K562 (cell line): Measurements from ENCODE around the gene TMEM95. TPM values are rescaled to one million over a fixed set of nuclear protein-coding genes. Genes with fewer than 3 reads are reported as not detected.

Experiments used
- ATAC-seq: fragments of 200-7000 bp; cut with Tn5 transposase; 3 replicates; pipeline ENCODE4 v1.9.1; 2020; ENCODE audit warnings: moderate library complexity
- BruUV-seq: library from RNA; stranded (reverse); fragments of 400-500 nt; replicated peaks from 2 replicates; lab custom pipeline; 2021; lab: Mats Ljungman, UMichigan
- CTCF ChIA-PET: fragments of 300-600 bp; formaldehyde crosslinking; extraction: SDS; loops from one replicate; lab custom pipeline; 2021; ENCODE audit warnings: low intra/inter-chr PET ratio; lab: Yijun Ruan, JAX
- POLR2A ChIA-PET: fragments of 300-600, 350-650 bp; sonication (Branson Sonifier 250); formaldehyde crosslinking; extraction: SDS; loops from one replicate; lab custom pipeline; 2021; ENCODE audit warnings: antibody characterized with exemption, inconsistent platforms; lab: Yijun Ruan, JAX
- DNase-seq, 4 experiments: peaks; one replicate each; pipeline versions ENCODE4 v3.0.0 to v3.0.0-alpha.2; 2011 to 2018; ENCODE audit warnings: low spot score in 3 of 4, mixed read lengths in 3 of 4; ENCODE audit errors: extremely low read depth in 1 of 4
- FAIRE-seq: peaks from 2 replicates; lab custom pipeline; 2011; peaks lifted over from hg19 to GRCh38; lab: Jason Lieb, UNC
- H2AFZ ChIP-seq: 2 replicates; pipeline ENCODE4 v1.6.0; 2011; ENCODE audit warnings: low read depth, low read length, control low read depth, inconsistent platforms
- H3K27ac ChIP-seq: fragments of 200-600 bp; 3 replicates; pipeline ENCODE4 v1.8.0; 2011; ENCODE audit warnings: low read depth, mild to moderate bottlenecking, control low read depth, inconsistent platforms, low read length, moderate library complexity, mixed read lengths; ENCODE audit errors: extremely low read depth
- H3K27me3 ChIP-seq, 2 experiments: fragments of 300-600 bp in 1 of 2; 2 replicates in 1 of 2; 3 replicates in 1 of 2; pipeline versions ENCODE4 v1.6.0 to v1.8.0; 2011; ENCODE audit warnings: inconsistent platforms in 2 of 2, low read length in 2 of 2, mild to moderate bottlenecking in 1 of 2, mixed read lengths in 1 of 2, moderate library complexity in 1 of 2; ENCODE audit not compliant: control insufficient read depth in 2 of 2, insufficient read depth in 2 of 2
- H3K36me3 ChIP-seq: fragments of 300-600 bp; 3 replicates; pipeline ENCODE4 v1.8.0; 2011; ENCODE audit warnings: mild to moderate bottlenecking, low read length, inconsistent platforms; ENCODE audit not compliant: control insufficient read depth, insufficient read depth
- H3K4me1 ChIP-seq, 2 experiments: fragments of 200-600 bp in 1 of 2; replicated peaks in 1 of 2; 2 replicates in 1 of 2; 3 replicates in 1 of 2; pipeline versions ENCODE4 v1.5.1 to v1.8.0; 2011; ENCODE audit warnings: inconsistent platforms in 2 of 2, low read length in 2 of 2, mild to moderate bottlenecking in 1 of 2, mixed read lengths in 1 of 2, moderate library complexity in 1 of 2; ENCODE audit not compliant: control insufficient read depth in 2 of 2, insufficient read depth in 2 of 2
- H3K4me2 ChIP-seq: 2 replicates; pipeline ENCODE4 v1.6.1; 2011; ENCODE audit warnings: low read length, control low read depth, inconsistent platforms, mixed read lengths; ENCODE audit not compliant: insufficient read depth
- H3K4me3 ChIP-seq: fragments of 200-600 bp; sonication (generic), shearing (Covaris generic); 2 replicates; pipeline ENCODE4 v1.5.1; 2016; ENCODE audit warnings: control low read depth, inconsistent platforms
- H3K79me2 ChIP-seq: fragments of 200-600 bp; 3 replicates; pipeline ENCODE4 v1.8.0; 2011; ENCODE audit warnings: low read length, inconsistent platforms; ENCODE audit not compliant: control insufficient read depth, insufficient read depth
- H3K9ac ChIP-seq, 2 experiments: 2 replicates each; pipeline versions ENCODE4 v1.6.0 to v1.6.1; 2011; ENCODE audit warnings: low read depth in 2 of 2, low read length in 2 of 2, control low read depth in 1 of 2, inconsistent platforms in 1 of 2, mild to moderate bottlenecking in 1 of 2, mixed read lengths in 1 of 2; ENCODE audit not compliant: insufficient read depth in 1 of 2
- H3K9me1 ChIP-seq: one replicate; pipeline ENCODE4 v1.6.0; 2011; ENCODE audit warnings: inconsistent platforms, mild to moderate bottlenecking, low read length, moderate library complexity; ENCODE audit not compliant: control insufficient read depth, insufficient read depth
- H3K9me3 ChIP-seq: replicated peaks from 2 replicates; pipeline ENCODE4 v1.5.1; 2011; ENCODE audit warnings: low read depth, low read length, inconsistent platforms; ENCODE audit not compliant: control insufficient read depth, insufficient read depth
- H4K20me1 ChIP-seq: replicated peaks from 2 replicates; pipeline ENCODE4 v1.6.1; 2011; ENCODE audit warnings: low read length, inconsistent platforms, mixed read lengths; ENCODE audit not compliant: control insufficient read depth, insufficient read depth
- ERF ChIP-seq: fragments of 450-650 bp; formaldehyde crosslinking; IDR thresholded peaks from 2 replicates; pipeline ENCODE4 v1.4.0; 2020; ENCODE audit warnings: mild to moderate bottlenecking, mixed read lengths
- MTA2 ChIP-seq: fragments of 450-650 bp; IDR thresholded peaks from 2 replicates; pipeline ENCODE4 v1.6.1; 2016; ENCODE audit warnings: low read depth
- MYBL2 ChIP-seq, 2 experiments: fragments of 450-650 bp in 1 of 2; sonication (generic) in 1 of 2; formaldehyde crosslinking in 1 of 2; IDR thresholded peaks; 2 replicates each; pipeline versions ENCODE4 v1.6.1 to v1.8.1; 2017 to 2022; ENCODE audit warnings: borderline replicate concordance in 1 of 2, inconsistent platforms in 1 of 2, low read depth in 1 of 2, mild to moderate bottlenecking in 1 of 2, missing genetic modification reagents in 1 of 2, moderate library complexity in 1 of 2
- NR2F6 ChIP-seq: fragments of 450-650 bp; formaldehyde crosslinking; IDR thresholded peaks from 2 replicates; pipeline ENCODE4 v1.4.0; 2020; ENCODE audit warnings: mild to moderate bottlenecking
- ZNF282 ChIP-seq: sonication (generic); formaldehyde crosslinking; IDR thresholded peaks from 2 replicates; pipeline ENCODE4 v1.8.1; 2023; ENCODE audit warnings: missing genetic modification reagents
- ZNF507 ChIP-seq: conservative IDR thresholded peaks from 2 replicates; pipeline ENCODE4 v1.6.1; 2017; ENCODE audit warnings: missing genetic modification characterization, missing compliant biosample characterization
- WGBS: fragments of 100-300 bp; shearing (Covaris generic); methylation state at CpG from one replicate; pipeline ENCODE4 v1.1.6; 2016; ENCODE audit warnings: low coverage, mixed read lengths; ENCODE audit not compliant: insufficient coverage; ENCODE audit errors: missing lambda C conversion rate; 5-methylcytosine and 5-hydroxymethylcytosine counted together
- in situ Hi-C: fragments of 300-500 bp; cut with MboI; formaldehyde crosslinking; loops from 4 replicates; pipeline ENCODE4 v1.15.0; 2018; ENCODE audit warnings: inconsistent platforms, mixed read lengths
- intact Hi-C: fragments of 100-400 bp; cut with micrococcal nuclease; formaldehyde crosslinking; loops from 2 replicates; pipeline ENCODE4 v1.14.2; 2022
- polyA plus RNA-seq, 8 experiments: library from polyadenylated mRNA; depleted of rRNA in 4 of 8; stranded (reverse) in 5 of 8; unstranded in 3 of 8; fragments of >200 nt; fragmentation: Nextera tagmentation in 2 of 8; fragmentation: Illumina TruSeq in 1 of 8; extraction: Ambion mirVana in 2 of 8; extraction: Trizol in 1 of 8; gene quantifications; 2 replicates each; pipeline versions ENCODE4 v1.2.1 to v1.2.3, GENCODE V29; 2011 to 2014; ENCODE audit warnings: inconsistent platforms in 1 of 8, missing spikeins in 1 of 8
- total RNA-seq, 7 experiments: library from RNA; depleted of rRNA in 6 of 7; stranded (reverse); fragments of >200 nt in 6 of 7; fragmentation: Illumina TruSeq in 2 of 7; extraction: Trizol in 2 of 7; gene quantifications; 2 replicates each; pipeline versions ENCODE4 v1.2.1 to v1.2.3, GENCODE V29; 2011 to 2021; ENCODE audit warnings: low replicate concordance in 1 of 7
- TF ChIP-seq, protein P1 (sequence below), 2 experiments: fragments of 450-650 bp; IDR thresholded peaks; 2 replicates each; pipeline ENCODE4 v1.6.1; 2016; ENCODE audit warnings: mild to moderate bottlenecking in 2 of 2, borderline replicate concordance in 1 of 2, low read depth in 1 of 2, moderate library complexity in 1 of 2

The TMEM95 gene
- total and polyA plus RNA-seq, 9 of the 15 experiments (the other 6 are each of a cell fraction or from before 2014, with no cell fraction given), result not detected

DNA sequence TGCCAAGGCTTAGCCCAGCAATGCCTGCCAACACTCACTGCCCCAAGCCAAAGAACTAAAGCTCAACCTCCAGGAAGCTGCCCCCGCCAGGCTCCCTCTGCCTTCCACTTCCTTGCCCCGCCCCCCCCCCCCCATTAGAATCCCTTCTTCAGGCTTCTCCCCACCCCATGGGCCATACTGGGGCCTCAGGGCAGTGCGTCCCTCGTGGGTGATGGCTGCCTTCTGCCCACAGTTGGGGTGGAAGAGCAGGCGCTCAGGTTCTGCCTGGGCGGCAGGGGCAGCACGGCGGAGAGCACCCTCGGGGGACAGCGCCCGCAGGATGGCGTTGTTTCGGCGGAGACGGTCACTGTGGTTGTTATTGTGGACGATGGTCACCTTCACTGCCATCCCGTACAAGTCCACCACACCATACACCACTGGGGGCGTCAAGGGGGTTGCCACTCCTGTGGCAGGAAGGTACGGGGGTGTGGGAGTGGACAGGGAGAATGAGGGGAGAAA lies 29.9 kb upstream of the TMEM95 start:
- no peak overlapping the region for H3K9ac ChIP-seq
- no peaks in the 10 kb centered on the region for H3K27me3 ChIP-seq
- WGBS, result 94% methylated on average over 8 of the region's 19 CpGs
- no peak for DNase-seq
- no peak overlapping the region for H3K4me2 ChIP-seq
- intact Hi-C loops, result no loop called here
- no peaks in the 10 kb centered on the region for H4K20me1 ChIP-seq
- FAIRE-seq, result no peak
- ChIA-PET CTCF (interaction anchor here (2.4 kb wide), 1 partner anchor 20 kb away, joined by 13 read pairs; no protein-coding TSS in a partner anchor), POLR2A (interaction anchor here (1.5 kb wide), 1 partner anchor 12 kb away, joined by 3 read pairs; no protein-coding TSS in a partner anchor)
- H3K9me3 ChIP-seq, result no peaks in the 10 kb centered on the region
- ATAC-seq, result no peak
- in situ Hi-C loops, result no loop called here
- peaks cover 0 to 26% of the 10 kb centered on the region in 2 experiments; a peak in 3 of 5 replicates for H3K4me1 ChIP-seq
- H2AFZ ChIP-seq, result no peak overlapping the region
- H3K79me2 ChIP-seq, result peaks cover 16% of the 10 kb centered on the region
- H3K9me1 ChIP-seq, result no peaks in the 10 kb centered on the region
- no peak overlapping the region for H3K4me3 ChIP-seq
- no peak overlapping the region for H3K27ac ChIP-seq
- no peak for TF ChIP-seq NR2F6
- TF ChIP-seq ZNF282, result no peak
- TF ChIP-seq, protein P1, sequence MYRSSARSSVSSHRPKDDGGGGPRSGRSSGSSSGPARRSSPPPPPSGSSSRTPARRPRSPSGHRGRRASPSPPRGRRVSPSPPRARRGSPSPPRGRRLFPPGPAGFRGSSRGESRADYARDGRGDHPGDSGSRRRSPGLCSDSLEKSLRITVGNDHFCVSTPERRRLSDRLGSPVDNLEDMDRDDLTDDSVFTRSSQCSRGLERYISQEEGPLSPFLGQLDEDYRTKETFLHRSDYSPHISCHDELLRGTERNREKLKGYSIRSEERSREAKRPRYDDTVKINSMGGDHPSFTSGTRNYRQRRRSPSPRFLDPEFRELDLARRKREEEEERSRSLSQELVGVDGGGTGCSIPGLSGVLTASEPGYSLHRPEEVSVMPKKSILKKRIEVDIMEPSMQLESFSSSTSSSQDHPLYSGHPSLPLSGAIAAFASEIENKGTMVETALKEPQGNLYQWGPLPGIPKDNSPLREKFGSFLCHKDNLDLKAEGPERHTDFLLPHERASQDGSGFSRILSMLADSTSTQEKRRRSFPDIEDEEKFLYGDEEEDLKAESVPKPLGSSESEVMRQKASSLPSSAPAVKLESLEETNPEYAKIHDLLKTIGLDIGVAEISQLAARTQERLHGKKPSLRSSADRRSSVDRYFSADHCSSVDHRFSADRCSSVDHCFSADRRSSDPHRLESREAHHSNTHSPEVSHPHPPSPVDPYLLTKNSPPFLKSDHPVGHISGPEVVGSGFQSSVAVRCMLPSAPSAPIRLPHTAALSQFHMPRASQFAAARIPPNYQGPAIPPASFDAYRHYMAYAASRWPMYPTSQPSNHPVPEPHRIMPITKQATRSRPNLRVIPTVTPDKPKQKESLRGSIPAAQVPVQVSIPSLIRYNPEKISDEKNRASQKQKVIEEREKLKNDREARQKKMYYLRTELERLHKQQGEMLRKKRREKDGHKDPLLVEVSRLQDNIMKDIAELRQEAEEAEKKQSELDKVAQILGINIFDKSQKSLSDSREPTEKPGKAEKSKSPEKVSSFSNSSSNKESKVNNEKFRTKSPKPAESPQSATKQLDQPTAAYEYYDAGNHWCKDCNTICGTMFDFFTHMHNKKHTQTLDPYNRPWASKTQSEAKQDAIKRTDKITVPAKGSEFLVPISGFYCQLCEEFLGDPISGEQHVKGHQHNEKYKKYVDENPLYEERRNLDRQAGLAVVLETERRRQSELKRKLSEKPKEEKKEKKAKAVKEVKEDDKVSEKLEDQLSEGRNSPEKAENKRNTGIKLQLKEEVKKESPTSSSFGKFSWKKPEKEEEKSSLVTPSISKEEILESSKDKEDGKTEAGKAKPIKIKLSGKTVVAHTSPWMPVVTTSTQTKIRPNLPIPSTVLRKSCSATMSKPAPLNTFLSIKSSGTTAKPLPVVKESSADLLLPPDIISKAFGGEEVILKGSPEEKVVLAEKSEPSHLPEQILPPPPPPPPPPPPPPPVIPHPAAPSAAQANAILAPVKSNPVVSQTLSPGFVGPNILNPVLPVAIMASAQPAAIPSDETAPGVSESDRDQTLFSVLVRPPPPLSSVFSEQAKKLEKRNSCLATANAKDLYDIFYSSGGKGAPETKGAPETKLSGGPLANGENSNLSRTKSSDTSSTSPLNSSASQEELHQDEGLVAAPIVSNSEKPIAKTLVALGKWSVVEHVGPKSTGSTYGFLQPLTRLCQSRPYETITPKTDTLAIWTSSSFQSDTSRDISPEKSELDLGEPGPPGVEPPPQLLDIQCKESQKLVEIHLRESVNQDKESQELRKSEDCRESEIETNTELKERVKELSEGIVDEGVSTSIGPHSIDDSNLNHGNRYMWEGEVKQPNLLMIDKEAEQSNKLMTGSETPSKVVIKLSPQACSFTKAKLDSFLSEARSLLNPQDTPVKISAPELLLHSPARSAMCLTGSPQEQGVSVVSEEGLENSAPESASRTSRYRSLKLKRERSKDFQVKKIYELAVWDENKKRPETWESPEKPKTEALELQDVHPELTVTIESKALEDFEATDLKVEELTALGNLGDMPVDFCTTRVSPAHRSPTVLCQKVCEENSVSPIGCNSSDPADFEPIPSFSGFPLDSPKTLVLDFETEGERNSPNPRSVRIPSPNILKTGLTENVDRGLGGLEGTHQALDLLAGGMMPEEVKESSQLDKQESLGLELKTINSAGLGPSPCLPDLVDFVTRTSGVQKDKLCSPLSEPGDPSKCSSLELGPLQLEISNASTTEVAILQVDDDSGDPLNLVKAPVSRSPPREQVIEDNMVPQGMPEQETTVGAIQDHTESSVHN (IDR thresholded peaks at IDR 0.05; ENCODE audit: borderline replicate concordance in 1 of 2, low read depth in 1 of 2), result no peak
- no peak for TF ChIP-seq ERF
- TF ChIP-seq MTA2, result no peak
- no peak for TF ChIP-seq MYBL2 (IDR thresholded peaks at IDR 0.05; ENCODE audit: low read depth)
- no peak for TF ChIP-seq MYBL2 (CRISPR knock-in tag; IDR thresholded peaks at IDR 0.05; ENCODE audit: borderline replicate concordance)
- TF ChIP-seq ZNF507 (tag), result no peak
- H3K36me3 ChIP-seq, result peaks cover 65% of the 10 kb centered on the region; the same call in 2 of the 3 replicates
- BruUV-seq, result no TSS peak
